K562 (cell line): ENCODE measurements around the gene GTF2H4. TPM values are rescaled to one million over a fixed set of nuclear protein-coding genes. Genes with fewer than 3 reads are reported as not detected.

Source experiments
- CBX5 ChIP-seq: IDR thresholded peaks from 2 replicates; pipeline ENCODE4 v1.6.1; 2014; ENCODE audit warnings: low read depth, borderline replicate concordance
- CTBP1 ChIP-seq: fragments of 450-650 bp; IDR thresholded peaks from 2 replicates; pipeline ENCODE4 v1.6.1; 2016; ENCODE audit warnings: borderline replicate concordance
- DNMT1 ChIP-seq: fragments of 450-650 bp; IDR thresholded peaks from 2 replicates; pipeline ENCODE4 v1.6.1; 2016; ENCODE audit warnings: antibody characterized with exemption, mild to moderate bottlenecking
- FOXM1 ChIP-seq, 2 experiments: fragments of 450-650 bp in 1 of 2; sonication (generic) in 1 of 2; formaldehyde crosslinking in 1 of 2; IDR thresholded peaks; 2 replicates each; pipeline versions ENCODE4 v1.6.1 to v1.9.0; 2017 to 2022; ENCODE audit warnings: low read depth in 2 of 2, mild to moderate bottlenecking in 2 of 2, missing genetic modification reagents in 1 of 2, moderate library complexity in 1 of 2
- JUND ChIP-seq, 2 experiments: IDR thresholded peaks; 2 replicates in 1 of 2; 3 replicates in 1 of 2; pipeline ENCODE4 v1.6.1; 2011; ENCODE audit warnings: borderline replicate concordance in 2 of 2, low read depth in 2 of 2, low read length in 2 of 2, improper control_type of control experiment in 1 of 2, missing biosample characterization in 1 of 2, missing genetic modification characterization in 1 of 2, missing genetic modification reagents in 1 of 2
- KDM2B ChIP-seq: fragments of 250-450 bp; sonication (Bioruptor Pico); IDR thresholded peaks from 2 replicates; pipeline ENCODE4 v1.8.0; 2021; ENCODE audit warnings: mild to moderate bottlenecking, moderate library complexity
- MXI1 ChIP-seq: IDR thresholded peaks from 2 replicates; pipeline ENCODE4 v1.6.1; 2011; ENCODE audit warnings: low read depth, mild to moderate bottlenecking, improper control_type of control experiment, low read length
- POLR2AphosphoS5 ChIP-seq: IDR thresholded peaks from 2 replicates; pipeline ENCODE4 v1.6.1; 2011; ENCODE audit warnings: mild to moderate bottlenecking, low read depth, low read length, moderate library complexity; ENCODE audit not compliant: control insufficient read depth, insufficient read depth
- RBBP5 ChIP-seq: fragments of 200-600 bp; sonication (generic); IDR thresholded peaks from 2 replicates; pipeline ENCODE4 v1.6.1; 2012; ENCODE audit warnings: borderline replicate concordance, mild to moderate bottlenecking, low read length, control low read depth, inconsistent platforms; ENCODE audit not compliant: insufficient read depth, poor library complexity, severe bottlenecking
- SIX5 ChIP-seq, 2 experiments: IDR thresholded peaks; 2 replicates each; pipeline ENCODE4 v1.6.1; 2011; ENCODE audit warnings: low read length in 2 of 2, borderline replicate concordance in 1 of 2, low read depth in 1 of 2, mild to moderate bottlenecking in 1 of 2, moderate library complexity in 1 of 2; ENCODE audit not compliant: insufficient read depth in 1 of 2
- ZNF311 ChIP-seq: fragments of 250-450 bp; sonication (Bioruptor Pico); IDR thresholded peaks from 2 replicates; pipeline ENCODE4 v1.4.0; 2020; ENCODE audit warnings: mild to moderate bottlenecking, moderate library complexity
- ZNF699 ChIP-seq: fragments of 250-450 bp; sonication (Bioruptor Pico); IDR thresholded peaks from 2 replicates; pipeline ENCODE4 v1.8.0; 2021; ENCODE audit warnings: mild to moderate bottlenecking, moderate library complexity; ENCODE audit not compliant: insufficient replicate concordance
- ZNF778 ChIP-seq: fragments of 450-650 bp; formaldehyde crosslinking; IDR thresholded peaks from 2 replicates; pipeline ENCODE4 v1.4.0; 2020; ENCODE audit warnings: mild to moderate bottlenecking, moderate library complexity
- polyA plus RNA-seq, 8 experiments: library from polyadenylated mRNA; depleted of rRNA in 4 of 8; stranded (reverse) in 5 of 8; unstranded in 3 of 8; fragments of >200 nt; fragmentation: Nextera tagmentation in 2 of 8; fragmentation: Illumina TruSeq in 1 of 8; extraction: Ambion mirVana in 2 of 8; extraction: Trizol in 1 of 8; gene quantifications; 2 replicates each; pipeline versions ENCODE4 v1.2.1 to v1.2.3, GENCODE V29; 2011 to 2014; ENCODE audit warnings: inconsistent platforms in 1 of 8, missing spikeins in 1 of 8
- total RNA-seq, 7 experiments: library from RNA; depleted of rRNA in 6 of 7; stranded (reverse); fragments of >200 nt in 6 of 7; fragmentation: Illumina TruSeq in 2 of 7; extraction: Trizol in 2 of 7; gene quantifications; 2 replicates each; pipeline versions ENCODE4 v1.2.1 to v1.2.3, GENCODE V29; 2011 to 2021; ENCODE audit warnings: low replicate concordance in 1 of 7
- TF ChIP-seq, protein P1 (sequence below): IDR thresholded peaks from 3 replicates; pipeline ENCODE4 v1.6.1; 2011; ENCODE audit warnings: borderline replicate concordance, mild to moderate bottlenecking, moderate library complexity; ENCODE audit not compliant: insufficient read length; ENCODE audit errors: extremely low read depth
- TF ChIP-seq, protein P2 (sequence below), 2 experiments: fragments of 450-650 bp in 1 of 2; sonication (generic) in 1 of 2; formaldehyde crosslinking in 1 of 2; IDR thresholded peaks in 1 of 2; conservative IDR thresholded peaks in 1 of 2; 2 replicates each; pipeline versions ENCODE4 v1.6.1 to v1.8.1; 2016 to 2023; ENCODE audit warnings: mild to moderate bottlenecking in 2 of 2, moderate library complexity in 2 of 2, inconsistent platforms in 1 of 2, missing genetic modification reagents in 1 of 2

The GTF2H4 gene
- total and polyA plus RNA-seq, 9 of the 15 experiments (the other 6 are each of a cell fraction or from before 2014, with no cell fraction given), result 3.6 to 86.1 (median 39.6) TPM

DNA sequence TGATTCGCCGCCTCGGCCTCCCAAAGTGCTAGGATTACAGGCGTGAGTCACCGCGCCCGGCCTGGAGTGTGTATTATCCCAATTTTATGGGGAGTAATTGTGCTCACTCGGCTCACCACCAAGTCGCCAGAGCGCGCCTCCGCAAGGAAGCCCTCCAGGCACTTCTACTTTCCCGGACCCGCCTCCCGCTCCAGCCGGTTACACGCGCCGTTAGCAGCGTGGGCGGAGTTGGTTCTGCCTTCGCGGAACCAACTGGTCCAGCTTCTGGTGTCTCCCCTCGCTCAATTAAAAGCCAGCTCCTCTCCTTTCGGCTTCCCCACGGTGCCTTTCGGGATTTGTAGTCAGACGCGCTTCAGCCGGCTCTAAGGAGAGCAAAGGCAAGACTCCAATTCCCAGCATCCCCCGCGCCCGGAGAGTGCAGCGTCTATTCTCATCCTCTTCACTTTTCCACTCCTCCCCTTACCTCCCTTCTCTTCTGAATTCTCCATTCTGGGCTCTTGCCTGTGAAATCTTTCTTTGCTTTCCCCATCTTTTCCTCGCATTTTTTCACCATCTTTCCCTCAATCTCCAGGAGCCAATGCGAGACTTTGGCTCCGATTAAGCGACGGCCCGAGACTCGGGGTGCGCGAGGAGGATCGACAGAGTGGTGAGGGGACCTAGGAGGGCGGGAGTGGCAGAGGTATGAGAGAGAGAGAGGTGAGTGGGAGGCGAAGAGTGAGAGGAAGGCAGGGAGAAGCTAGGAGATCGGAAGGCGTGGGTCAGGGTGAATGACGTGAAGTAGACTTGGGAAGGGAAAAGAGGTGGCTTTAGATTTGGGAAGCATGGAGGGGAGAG lies at the start of gene GTF2H4 (continued):
- TF ChIP-seq, protein P1, sequence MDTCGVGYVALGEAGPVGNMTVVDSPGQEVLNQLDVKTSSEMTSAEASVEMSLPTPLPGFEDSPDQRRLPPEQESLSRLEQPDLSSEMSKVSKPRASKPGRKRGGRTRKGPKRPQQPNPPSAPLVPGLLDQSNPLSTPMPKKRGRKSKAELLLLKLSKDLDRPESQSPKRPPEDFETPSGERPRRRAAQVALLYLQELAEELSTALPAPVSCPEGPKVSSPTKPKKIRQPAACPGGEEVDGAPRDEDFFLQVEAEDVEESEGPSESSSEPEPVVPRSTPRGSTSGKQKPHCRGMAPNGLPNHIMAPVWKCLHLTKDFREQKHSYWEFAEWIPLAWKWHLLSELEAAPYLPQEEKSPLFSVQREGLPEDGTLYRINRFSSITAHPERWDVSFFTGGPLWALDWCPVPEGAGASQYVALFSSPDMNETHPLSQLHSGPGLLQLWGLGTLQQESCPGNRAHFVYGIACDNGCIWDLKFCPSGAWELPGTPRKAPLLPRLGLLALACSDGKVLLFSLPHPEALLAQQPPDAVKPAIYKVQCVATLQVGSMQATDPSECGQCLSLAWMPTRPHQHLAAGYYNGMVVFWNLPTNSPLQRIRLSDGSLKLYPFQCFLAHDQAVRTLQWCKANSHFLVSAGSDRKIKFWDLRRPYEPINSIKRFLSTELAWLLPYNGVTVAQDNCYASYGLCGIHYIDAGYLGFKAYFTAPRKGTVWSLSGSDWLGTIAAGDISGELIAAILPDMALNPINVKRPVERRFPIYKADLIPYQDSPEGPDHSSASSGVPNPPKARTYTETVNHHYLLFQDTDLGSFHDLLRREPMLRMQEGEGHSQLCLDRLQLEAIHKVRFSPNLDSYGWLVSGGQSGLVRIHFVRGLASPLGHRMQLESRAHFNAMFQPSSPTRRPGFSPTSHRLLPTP, result peak; percentile 87
- TF ChIP-seq, protein P2, sequence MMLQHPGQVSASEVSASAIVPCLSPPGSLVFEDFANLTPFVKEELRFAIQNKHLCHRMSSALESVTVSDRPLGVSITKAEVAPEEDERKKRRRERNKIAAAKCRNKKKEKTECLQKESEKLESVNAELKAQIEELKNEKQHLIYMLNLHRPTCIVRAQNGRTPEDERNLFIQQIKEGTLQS (IDR thresholded peaks at IDR 0.05), result peak; percentile 84
- TF ChIP-seq, protein P2 (CRISPR knock-in tag; conservative IDR thresholded peaks at IDR 0.05), result peak; percentile 91; the same call in 1 of the 2 replicates
- TF ChIP-seq CBX5 (0 out of 2 replicates have a peak, but pooled peaks have one; percentile 55), ZNF311 (peak; percentile 70; the same call in 1 of the 2 replicates), FOXM1 (IDR thresholded peaks at IDR 0.05; ENCODE audit: low read depth) (peak; percentile 80; the same call in 1 of the 2 replicates), FOXM1 (CRISPR knock-in tag; IDR thresholded peaks at IDR 0.05; ENCODE audit: low read depth) (no peak), SIX5 (IDR thresholded peaks at IDR 0.05; ENCODE audit: borderline replicate concordance in 1 of 2, insufficient read depth in 1 of 2, low read depth in 1 of 2, low read length in 2 of 2) (peak; percentile 99), ZNF699 (CRISPR knock-in tag) (no peak), POLR2AphosphoS5 (peak; percentile 15; the same call in 1 of the 2 replicates), CTBP1 (peak; percentile 94), RBBP5 (peak; percentile 82), JUND (IDR thresholded peaks at IDR 0.05; ENCODE audit: borderline replicate concordance, low read depth, low read length) (peak; percentile 71), JUND (tag; IDR thresholded peaks at IDR 0.05; ENCODE audit: borderline replicate concordance, low read depth, low read length) (peak; percentile 32; the same call in 1 of the 3 replicates), MXI1 (peak; percentile 87), ZNF778 (no peak), KDM2B (0 out of 2 replicates have a peak, but pooled peaks have one; percentile 43), DNMT1 (peak; percentile 59; the same call in 1 of the 2 replicates)
